ENCODE measurements around the gene MEIS2. TPM values are rescaled to one million over a fixed set of nuclear protein-coding genes. Genes with fewer than 3 reads are reported as not detected.

The MEIS2 gene
- total RNA-seq, 1 experiment from 2014 or later, result 28.7 TPM

DNA sequence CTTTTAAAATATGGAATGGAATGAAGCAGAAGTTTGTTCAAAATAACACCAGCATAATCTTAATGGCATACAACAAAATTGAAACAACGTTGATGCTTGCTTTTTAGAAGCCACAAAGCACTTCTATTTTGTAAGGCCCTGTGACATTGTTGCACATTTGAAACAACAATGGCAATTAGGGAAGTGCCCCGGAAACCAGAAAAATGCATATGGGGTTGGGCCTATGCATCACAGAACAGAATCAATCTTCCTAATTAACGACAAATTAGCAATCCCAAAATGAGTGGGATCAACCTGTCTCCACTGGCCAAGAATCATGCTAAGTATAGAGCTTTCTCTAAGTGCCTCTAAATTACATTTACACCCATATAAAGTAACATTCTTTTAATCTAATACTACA, 168.9 kb downstream of the MEIS2 start:
- Mint-ChIP-seq H3K36me3 (ENCODE audit: insufficient read depth, unreplicated experiment) (peaks cover 10% of the 10 kb centered on the region), H3K4me3 (ENCODE audit: unreplicated experiment) (no peak overlapping the region), H3K4me1 (ENCODE audit: low read depth, unreplicated experiment) (no peaks in the 10 kb centered on the region), H3K27me3 (ENCODE audit: insufficient read depth, unreplicated experiment) (no peaks in the 10 kb centered on the region), H3K9me3 (ENCODE audit: unreplicated experiment) (no peaks in the 10 kb centered on the region), H3K27ac (ENCODE audit: unreplicated experiment) (no peak overlapping the region)
- Histone ChIP-seq H3K4me3 (ENCODE audit: low read depth, low read length) (no peak overlapping the region), H3K9me3 (no peaks in the 10 kb centered on the region), H3K27me3 (replicated peaks; ENCODE audit: control insufficient read depth, insufficient read depth, low read length) (no peaks in the 10 kb centered on the region), H3K36me3 (ENCODE audit: control insufficient read depth, insufficient read depth, low read length) (no peaks in the 10 kb centered on the region), H3K4me1 (no peaks in the 10 kb centered on the region)
- BruUV-seq (replicated peaks), result no TSS peak
- CTCF ChIA-PET, result no interaction called here
- DNase-seq, result no peak
- TF ChIP-seq, protein P1, sequence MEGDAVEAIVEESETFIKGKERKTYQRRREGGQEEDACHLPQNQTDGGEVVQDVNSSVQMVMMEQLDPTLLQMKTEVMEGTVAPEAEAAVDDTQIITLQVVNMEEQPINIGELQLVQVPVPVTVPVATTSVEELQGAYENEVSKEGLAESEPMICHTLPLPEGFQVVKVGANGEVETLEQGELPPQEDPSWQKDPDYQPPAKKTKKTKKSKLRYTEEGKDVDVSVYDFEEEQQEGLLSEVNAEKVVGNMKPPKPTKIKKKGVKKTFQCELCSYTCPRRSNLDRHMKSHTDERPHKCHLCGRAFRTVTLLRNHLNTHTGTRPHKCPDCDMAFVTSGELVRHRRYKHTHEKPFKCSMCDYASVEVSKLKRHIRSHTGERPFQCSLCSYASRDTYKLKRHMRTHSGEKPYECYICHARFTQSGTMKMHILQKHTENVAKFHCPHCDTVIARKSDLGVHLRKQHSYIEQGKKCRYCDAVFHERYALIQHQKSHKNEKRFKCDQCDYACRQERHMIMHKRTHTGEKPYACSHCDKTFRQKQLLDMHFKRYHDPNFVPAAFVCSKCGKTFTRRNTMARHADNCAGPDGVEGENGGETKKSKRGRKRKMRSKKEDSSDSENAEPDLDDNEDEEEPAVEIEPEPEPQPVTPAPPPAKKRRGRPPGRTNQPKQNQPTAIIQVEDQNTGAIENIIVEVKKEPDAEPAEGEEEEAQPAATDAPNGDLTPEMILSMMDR (IDR thresholded peaks at IDR 0.05; ENCODE audit: insufficient read depth in 1 of 2, low read depth in 1 of 2, low read length in 1 of 2, severe bottlenecking in 1 of 2, unreplicated experiment in 1 of 2), result no peak
- intact Hi-C loops (cut with micrococcal nuclease; ENCODE audit: unreplicated experiment), result no loop called here
- POLR2A ChIA-PET, result interaction anchor here (0.6 kb wide), 1 partner anchor 14 kb away, joined by 4 read pairs; no protein-coding TSS in a partner anchor

DNA sequence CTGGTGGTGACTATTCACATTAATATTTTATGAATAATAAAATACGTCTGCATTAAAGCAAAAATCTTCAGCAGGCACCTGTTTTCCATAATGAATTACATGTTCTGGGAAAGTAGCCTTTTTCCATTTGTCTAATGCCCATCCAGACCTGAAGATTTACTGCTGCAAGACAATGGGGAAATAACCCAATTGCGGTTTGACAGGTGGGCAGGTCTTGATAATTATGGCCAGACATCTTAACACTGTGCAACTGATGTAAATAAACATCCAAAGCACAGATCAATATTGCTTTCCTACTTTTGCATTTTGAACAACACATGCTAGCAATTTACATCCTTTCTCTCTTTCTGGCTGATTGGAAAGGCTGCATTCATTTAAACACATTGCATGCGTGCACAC, 173.9 kb downstream of the MEIS2 start:
- no peak for DNase-seq
- no peaks in the 10 kb centered on the region for H3K36me3 ChIP-seq (ENCODE audit: control insufficient read depth, insufficient read depth, low read length)
- no peak overlapping the region for H3K4me3 Mint-ChIP-seq (ENCODE audit: unreplicated experiment)
- no peak overlapping the region for H3K4me3 ChIP-seq (ENCODE audit: low read depth, low read length)
- TF ChIP-seq, protein P1 (IDR thresholded peaks at IDR 0.05; ENCODE audit: insufficient read depth in 1 of 2, low read depth in 1 of 2, low read length in 1 of 2, severe bottlenecking in 1 of 2, unreplicated experiment in 1 of 2), result no peak
- no peak overlapping the region for H3K27ac Mint-ChIP-seq (ENCODE audit: unreplicated experiment)
- intact Hi-C loops (cut with micrococcal nuclease; ENCODE audit: unreplicated experiment), result no loop called here
- POLR2A ChIA-PET, result no interaction called here
- H3K4me1 ChIP-seq, result no peaks in the 10 kb centered on the region
- H3K9me3 ChIP-seq, result no peaks in the 10 kb centered on the region
- no peaks in the 10 kb centered on the region for H3K27me3 Mint-ChIP-seq (ENCODE audit: insufficient read depth, unreplicated experiment)
- peaks cover 10% of the 10 kb centered on the region for H3K36me3 Mint-ChIP-seq (ENCODE audit: insufficient read depth, unreplicated experiment)
- no peaks in the 10 kb centered on the region for H3K4me1 Mint-ChIP-seq (ENCODE audit: low read depth, unreplicated experiment)
- CTCF ChIA-PET, result no interaction called here
- no TSS peak for BruUV-seq (replicated peaks)
- H3K27me3 ChIP-seq (replicated peaks; ENCODE audit: control insufficient read depth, insufficient read depth, low read length), result no peaks in the 10 kb centered on the region
- no peaks in the 10 kb centered on the region for H3K9me3 Mint-ChIP-seq (ENCODE audit: unreplicated experiment)

DNA sequence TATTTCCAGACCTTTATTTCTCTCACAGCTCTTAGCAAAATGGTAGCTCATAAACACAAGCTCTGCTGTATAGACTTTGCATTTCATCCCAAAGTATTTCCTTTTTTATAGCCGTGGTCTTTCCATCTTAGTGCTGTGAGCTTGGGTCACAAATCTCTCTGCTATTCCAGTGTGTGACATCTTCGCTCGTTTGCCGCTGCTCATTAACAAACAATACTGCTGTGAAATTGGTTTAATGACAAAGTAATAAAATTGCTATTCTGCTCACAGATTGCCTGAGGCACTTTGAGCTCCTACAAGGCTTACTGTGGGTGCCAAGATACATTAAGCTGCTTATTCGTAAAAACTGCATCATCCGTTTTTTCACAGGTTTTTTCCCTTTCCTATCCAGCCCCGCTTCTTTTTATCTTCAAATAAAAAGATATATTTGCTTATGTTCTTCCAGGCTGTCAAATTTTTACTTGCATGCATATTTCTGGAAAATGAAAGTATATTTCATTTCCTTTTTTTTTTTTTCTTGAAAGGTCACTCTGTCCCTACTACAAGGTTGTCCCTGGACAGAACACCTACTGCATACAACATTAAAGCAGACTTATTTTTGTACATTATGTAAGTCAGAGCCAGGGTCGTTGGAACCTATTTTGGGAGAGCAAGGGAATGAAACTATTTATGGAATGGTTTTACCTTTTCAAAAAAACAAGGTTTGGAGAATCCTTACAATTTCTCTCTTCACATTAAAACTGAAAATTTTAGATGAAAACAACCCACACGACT, 174.5 kb downstream of the MEIS2 start:
- Mint-ChIP-seq H3K4me1 (ENCODE audit: low read depth, unreplicated experiment) (no peaks in the 10 kb centered on the region), H3K27ac (ENCODE audit: unreplicated experiment) (no peak overlapping the region), H3K27me3 (ENCODE audit: insufficient read depth, unreplicated experiment) (no peaks in the 10 kb centered on the region), H3K4me3 (ENCODE audit: unreplicated experiment) (no peak overlapping the region), H3K36me3 (ENCODE audit: insufficient read depth, unreplicated experiment) (peaks cover 10% of the 10 kb centered on the region), H3K9me3 (ENCODE audit: unreplicated experiment) (no peaks in the 10 kb centered on the region)
- intact Hi-C loops (cut with micrococcal nuclease; ENCODE audit: unreplicated experiment), result no loop called here
- H3K27me3 ChIP-seq (replicated peaks; ENCODE audit: control insufficient read depth, insufficient read depth, low read length), result no peaks in the 10 kb centered on the region
- no peak for DNase-seq
- POLR2A ChIA-PET, result no interaction called here
- TF ChIP-seq, protein P1 (IDR thresholded peaks at IDR 0.05; ENCODE audit: insufficient read depth in 1 of 2, low read depth in 1 of 2, low read length in 1 of 2, severe bottlenecking in 1 of 2, unreplicated experiment in 1 of 2), result no peak
- H3K36me3 ChIP-seq (ENCODE audit: control insufficient read depth, insufficient read depth, low read length), result no peaks in the 10 kb centered on the region
- BruUV-seq (replicated peaks), result no TSS peak
- no peak overlapping the region for H3K4me3 ChIP-seq (ENCODE audit: low read depth, low read length)
- CTCF ChIA-PET, result no interaction called here
- no peaks in the 10 kb centered on the region for H3K9me3 ChIP-seq
- H3K4me1 ChIP-seq, result no peaks in the 10 kb centered on the region

Data from Caco-2 (cell line).